Osteocyte (in vitro differentiated cells): Measurements from ENCODE around the gene MRGPRD. TPM values are rescaled to one million over a fixed set of nuclear protein-coding genes. Genes with fewer than 3 reads are reported as not detected.
A peak's percentile ranks its signal among the peaks of the same experiment; 100 is the strongest.

Experiments used
- DNase-seq: peaks from one replicate; pipeline ENCODE4 v3.0.0; 2021; ENCODE audit warnings: mixed read lengths; ENCODE audit not compliant: unreplicated experiment; ENCODE audit errors: extremely low spot score
- H3K27ac Mint-ChIP-seq: one replicate; pipeline ENCODE4 v1.8.0; 2021; ENCODE audit warnings: mild to moderate bottlenecking, mixed read lengths; ENCODE audit not compliant: unreplicated experiment
- H3K27me3 Mint-ChIP-seq: one replicate; pipeline ENCODE4 v1.8.0; 2021; ENCODE audit warnings: mixed read lengths; ENCODE audit not compliant: unreplicated experiment
- H3K36me3 Mint-ChIP-seq: one replicate; pipeline ENCODE4 v1.8.0; 2021; ENCODE audit warnings: mixed read lengths; ENCODE audit not compliant: unreplicated experiment
- H3K4me1 Mint-ChIP-seq: one replicate; pipeline ENCODE4 v1.8.0; 2021; ENCODE audit warnings: mixed read lengths; ENCODE audit not compliant: unreplicated experiment
- H3K4me3 Mint-ChIP-seq: one replicate; pipeline ENCODE4 v1.8.0; 2021; ENCODE audit warnings: mild to moderate bottlenecking, moderate library complexity, mixed read lengths; ENCODE audit not compliant: unreplicated experiment
- H3K9me3 Mint-ChIP-seq: one replicate; pipeline ENCODE4 v1.8.0; 2021; ENCODE audit warnings: mixed read lengths; ENCODE audit not compliant: unreplicated experiment
- CTCF ChIP-seq: fragments of 200-600 bp; sonication (generic); IDR thresholded peaks from 2 replicates; pipeline ENCODE4 v1.5.0; 2021; ENCODE audit warnings: antibody characterized with exemption, mild to moderate bottlenecking, moderate library complexity
- total RNA-seq: library from RNA; stranded (reverse); gene quantifications from 2 replicates; pipeline ENCODE4 v1.2.1, GENCODE V29; 2021

The MRGPRD gene
- total RNA-seq, 1 donor from 2014 or later, result not detected

DNA sequence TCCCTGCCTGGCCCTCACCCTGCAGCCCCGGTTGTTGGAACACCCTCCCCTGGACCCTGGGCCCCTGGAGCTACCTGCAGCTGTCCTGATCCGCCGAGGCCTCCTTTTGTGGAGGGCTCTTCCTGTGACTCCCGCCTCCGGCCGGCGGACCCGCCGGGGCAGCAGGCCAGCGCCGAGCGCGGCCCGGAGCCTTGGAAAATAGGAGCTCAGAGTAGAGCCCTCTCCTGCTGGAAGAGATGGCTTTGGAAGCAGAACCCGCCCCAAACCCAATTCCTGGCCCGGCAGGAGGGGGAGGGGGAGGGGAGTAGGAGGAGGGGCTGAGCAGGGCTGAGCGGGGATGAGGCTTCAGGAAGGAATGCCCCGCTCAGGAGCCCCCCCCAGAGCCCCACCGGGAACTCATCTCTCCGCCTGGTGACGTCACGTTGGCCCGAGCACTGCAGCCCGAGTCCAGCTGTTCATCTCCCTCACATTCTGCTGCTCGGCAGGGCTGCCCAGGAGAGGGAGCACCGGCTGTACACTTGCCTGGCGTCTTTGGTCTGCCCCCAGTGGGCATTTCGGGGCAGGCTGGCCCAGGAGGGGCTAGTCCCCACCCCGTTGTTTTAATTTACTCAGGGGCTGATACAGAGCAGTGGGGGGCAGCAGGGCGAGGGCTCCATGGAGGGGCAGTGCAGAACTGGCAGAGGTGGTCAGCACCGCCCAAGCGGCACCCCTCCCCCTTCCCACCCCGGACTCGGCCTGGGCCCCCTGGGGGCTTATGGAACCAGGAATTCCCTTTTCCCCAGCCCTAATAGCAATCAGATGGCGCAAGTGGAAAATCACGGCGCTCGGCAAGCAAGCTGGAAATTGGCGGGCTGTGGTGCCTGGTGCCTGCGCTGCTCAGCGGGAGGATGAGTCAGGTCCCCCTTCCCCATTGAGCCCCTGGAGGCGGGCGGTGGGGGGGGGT, 32.5 kb upstream of the MRGPRD start, which contains the start of gene MRGPRF:
MRGPRF (minus strand) TSS at position 238 of the 943 bp plus-strand sequence. CDS start 3,345 bp downstream, outside the sequence.
- Mint-ChIP-seq H3K4me1 (peaks cover 56% of the 10 kb centered on the region), H3K4me3 (peak within 1 kb of the TSS; percentile 52), H3K27me3 (no peaks in the 10 kb centered on the region), H3K9me3 (peaks cover 4% of the 10 kb centered on the region), H3K36me3 (no peaks in the 10 kb centered on the region), H3K27ac (peak within 1 kb of the TSS; percentile 84)
- DNase-seq, result peak; percentile 90
- peak; percentile 68 for TF ChIP-seq CTCF

DNA sequence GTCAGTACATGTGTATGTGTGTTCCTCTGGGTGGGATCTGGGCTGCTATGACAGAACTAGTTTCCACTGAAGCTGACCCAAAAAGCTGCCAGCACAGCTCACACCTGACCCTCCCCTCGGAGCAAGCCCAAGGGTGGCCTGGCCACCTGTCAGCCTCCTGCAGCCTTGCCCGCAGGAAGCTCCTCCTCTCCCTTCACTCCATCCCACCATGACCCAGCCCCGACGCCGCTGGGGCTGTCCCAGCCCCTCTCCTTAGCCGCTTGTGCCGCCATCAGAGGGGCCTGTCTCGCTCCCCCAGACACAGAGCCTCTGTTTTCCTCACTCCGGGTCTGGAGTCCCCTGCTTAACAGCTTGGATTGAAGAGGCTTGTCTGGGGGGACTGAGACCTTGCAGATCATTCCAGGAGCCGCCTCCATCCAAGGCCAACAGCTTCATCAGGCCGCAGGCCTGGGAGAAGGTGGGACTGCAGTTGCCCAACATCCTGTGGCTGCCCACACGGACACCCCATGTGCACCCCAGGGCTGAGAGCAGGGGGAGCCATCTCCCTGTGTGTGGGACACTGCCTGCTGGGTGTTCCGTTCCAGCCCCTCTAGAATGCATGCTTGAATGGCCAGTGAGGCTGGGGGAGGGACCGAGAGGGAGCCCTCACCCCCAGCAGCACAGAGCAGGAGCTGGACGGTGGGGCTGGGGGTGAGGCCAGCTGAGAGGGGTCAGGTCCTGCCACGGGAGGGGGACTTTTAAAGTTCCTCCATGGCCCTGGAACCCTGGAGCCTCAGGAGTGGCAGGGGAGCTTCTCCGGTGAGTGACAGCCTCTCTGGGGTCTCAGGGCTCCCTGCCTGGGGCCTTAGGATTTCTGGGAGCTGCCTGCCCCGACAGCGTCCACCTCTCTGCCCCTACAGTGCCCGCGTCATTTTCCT, 31.6 kb upstream of the MRGPRD start:
- no peaks in the 10 kb centered on the region for H3K27me3 Mint-ChIP-seq
- TF ChIP-seq CTCF, result no peak
- H3K27ac Mint-ChIP-seq, result peak overlapping the region; percentile 84
- no peak for DNase-seq
- peaks cover 4% of the 10 kb centered on the region for H3K9me3 Mint-ChIP-seq
- H3K4me1 Mint-ChIP-seq, result peaks cover 65% of the 10 kb centered on the region
- H3K36me3 Mint-ChIP-seq, result no peaks in the 10 kb centered on the region
- H3K4me3 Mint-ChIP-seq, result peak overlapping the region; percentile 51

GRCh38 chr11:69011624-69012091, 30.9 kb upstream of the MRGPRD start:
- Mint-ChIP-seq H3K4me3 (peak overlapping the region; percentile 6), H3K9me3 (no peaks in the 10 kb centered on the region), H3K27ac (peak overlapping the region; percentile 27), H3K4me1 (peaks cover 70% of the 10 kb centered on the region), H3K27me3 (no peaks in the 10 kb centered on the region), H3K36me3 (no peaks in the 10 kb centered on the region)
- TF ChIP-seq CTCF, result no peak
- no peak for DNase-seq

DNA sequence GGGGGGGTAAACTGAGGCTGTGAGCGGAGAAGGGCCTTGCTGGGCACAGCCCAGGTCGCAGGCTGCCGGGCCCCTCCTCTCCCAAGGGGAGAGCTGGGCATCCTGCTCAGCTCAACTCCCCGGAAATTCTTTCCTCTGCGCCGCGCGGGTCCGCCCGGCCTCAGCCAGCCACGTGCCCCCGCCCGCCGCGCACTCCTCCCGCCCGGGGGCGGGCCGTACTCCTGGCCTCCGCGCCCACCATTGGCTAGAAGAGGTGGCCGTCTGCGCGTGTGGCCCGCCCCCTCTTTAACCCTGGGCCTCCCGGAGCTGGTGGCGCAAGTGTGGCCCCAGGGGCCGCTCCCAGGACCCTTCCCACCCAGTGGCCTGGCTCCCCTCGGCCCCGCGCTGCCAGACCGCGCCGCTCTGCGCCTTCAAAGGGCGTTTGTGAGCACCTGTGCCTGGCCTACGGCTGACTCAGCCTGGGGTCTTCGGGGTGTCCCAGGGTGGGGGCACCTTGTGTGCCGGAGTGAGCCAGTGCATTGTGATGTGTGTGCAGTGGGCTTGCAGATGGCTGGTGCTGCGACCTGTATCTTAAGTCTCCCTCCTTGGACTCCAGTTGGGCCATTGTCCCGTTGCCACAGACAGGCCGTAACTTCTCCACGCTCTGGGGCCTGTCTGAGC, 30.3 kb upstream of the MRGPRD start:
- H3K36me3 Mint-ChIP-seq, result no peaks in the 10 kb centered on the region
- peak overlapping the region; percentile 27 for H3K27ac Mint-ChIP-seq
- peak overlapping the region; percentile 6 for H3K4me3 Mint-ChIP-seq
- TF ChIP-seq CTCF, result no peak
- no peaks in the 10 kb centered on the region for H3K27me3 Mint-ChIP-seq
- DNase-seq, result peak; percentile 85
- peaks cover 70% of the 10 kb centered on the region for H3K4me1 Mint-ChIP-seq
- no peaks in the 10 kb centered on the region for H3K9me3 Mint-ChIP-seq
